HG02981 (cell line): Measurements from ENCODE around the gene PEX14.

Source experiments
- ATAC-seq: cut with Tn5 transposase; IDR thresholded peaks from one replicate; pipeline ENCODE4 v1.9.1; 2021; ENCODE audit warnings: mild to moderate bottlenecking, moderate library complexity; ENCODE audit not compliant: unreplicated experiment

Gene PEX14

DNA sequence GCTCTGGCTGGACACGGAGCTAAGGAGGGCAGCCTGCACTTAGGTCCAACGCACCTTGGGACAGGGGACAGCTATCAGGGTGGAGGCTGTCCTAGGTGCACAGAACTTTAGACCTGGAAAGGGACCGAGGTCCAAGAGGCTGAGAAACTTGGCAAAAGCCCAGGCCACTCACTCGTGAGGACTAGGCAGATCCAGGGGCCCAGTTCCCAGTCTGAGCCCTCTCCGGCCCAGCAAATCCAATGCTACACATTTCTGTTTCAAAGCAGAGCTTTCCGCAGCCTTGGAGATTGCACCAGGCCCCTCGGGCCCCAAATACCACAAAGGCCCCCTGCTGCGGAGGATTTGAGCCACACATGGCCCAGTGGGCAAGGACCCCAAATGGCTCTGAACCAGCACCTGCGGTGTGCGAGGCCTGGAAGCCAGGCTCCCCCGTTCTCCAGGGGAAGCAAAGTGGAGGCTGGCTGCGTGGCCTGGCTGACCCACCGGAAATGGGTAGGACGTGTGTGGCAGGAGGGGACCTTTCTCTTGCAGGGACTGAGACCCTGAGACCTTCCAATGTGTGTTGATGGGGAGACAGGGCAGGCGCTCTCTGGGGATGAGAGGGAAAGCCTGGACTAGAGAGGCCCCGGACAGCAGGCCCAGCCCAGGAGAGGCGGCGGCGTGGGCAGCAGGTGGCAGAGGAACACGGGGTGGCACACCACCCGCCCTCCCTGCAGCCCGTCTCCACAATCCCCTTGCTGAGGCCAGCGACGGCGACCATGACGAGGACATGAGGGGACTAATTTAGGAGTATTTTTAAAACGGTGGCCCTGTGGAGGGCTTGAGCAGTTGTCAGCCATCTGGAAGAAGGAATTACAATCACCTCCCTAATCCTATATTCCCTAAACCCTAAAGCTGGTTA, 203.0 kb downstream of the PEX14 start:
- ATAC-seq: no peak

DNA sequence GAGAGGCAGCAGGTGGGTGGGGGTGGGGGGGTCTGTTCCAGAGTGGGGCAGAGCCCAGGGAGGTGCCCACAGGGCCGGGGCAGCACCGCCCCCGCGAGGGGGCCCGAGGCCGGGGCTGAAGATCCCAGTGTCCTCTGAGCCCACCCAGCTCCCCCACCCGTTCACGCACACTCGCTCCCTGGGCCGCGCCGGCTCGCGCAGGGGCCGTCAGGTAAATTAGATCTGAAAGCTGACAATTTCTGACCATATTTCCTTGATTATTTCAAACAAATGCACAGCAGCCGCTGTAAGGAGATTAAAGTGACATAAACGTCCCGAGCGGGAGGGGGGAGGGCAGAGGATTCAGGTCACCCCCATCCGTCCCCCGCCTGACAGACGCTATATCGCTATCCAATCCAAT, 203.7 kb downstream of the PEX14 start:
- ATAC-seq: no peak

DNA sequence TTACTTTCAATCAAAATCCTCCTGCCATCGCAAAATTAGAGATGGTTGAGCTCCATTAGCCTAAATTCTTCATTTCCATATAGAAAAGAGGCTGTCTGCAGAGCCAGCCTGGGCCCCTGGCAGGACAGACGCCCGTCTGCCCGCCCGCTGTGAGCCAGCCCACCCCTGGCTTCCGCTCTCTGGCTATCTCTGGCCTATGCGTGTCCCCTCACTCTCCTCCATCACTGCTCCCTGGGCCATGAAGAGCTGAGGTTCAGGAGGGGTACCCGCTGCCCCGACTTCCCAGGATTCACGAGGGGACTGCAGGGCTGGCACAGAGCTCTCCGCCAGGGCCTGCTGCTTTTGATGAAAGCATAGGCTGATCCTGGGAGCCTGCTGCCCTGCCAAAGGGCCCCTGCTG, 204.1 kb downstream of the PEX14 start:
- no peak for ATAC-seq

DNA sequence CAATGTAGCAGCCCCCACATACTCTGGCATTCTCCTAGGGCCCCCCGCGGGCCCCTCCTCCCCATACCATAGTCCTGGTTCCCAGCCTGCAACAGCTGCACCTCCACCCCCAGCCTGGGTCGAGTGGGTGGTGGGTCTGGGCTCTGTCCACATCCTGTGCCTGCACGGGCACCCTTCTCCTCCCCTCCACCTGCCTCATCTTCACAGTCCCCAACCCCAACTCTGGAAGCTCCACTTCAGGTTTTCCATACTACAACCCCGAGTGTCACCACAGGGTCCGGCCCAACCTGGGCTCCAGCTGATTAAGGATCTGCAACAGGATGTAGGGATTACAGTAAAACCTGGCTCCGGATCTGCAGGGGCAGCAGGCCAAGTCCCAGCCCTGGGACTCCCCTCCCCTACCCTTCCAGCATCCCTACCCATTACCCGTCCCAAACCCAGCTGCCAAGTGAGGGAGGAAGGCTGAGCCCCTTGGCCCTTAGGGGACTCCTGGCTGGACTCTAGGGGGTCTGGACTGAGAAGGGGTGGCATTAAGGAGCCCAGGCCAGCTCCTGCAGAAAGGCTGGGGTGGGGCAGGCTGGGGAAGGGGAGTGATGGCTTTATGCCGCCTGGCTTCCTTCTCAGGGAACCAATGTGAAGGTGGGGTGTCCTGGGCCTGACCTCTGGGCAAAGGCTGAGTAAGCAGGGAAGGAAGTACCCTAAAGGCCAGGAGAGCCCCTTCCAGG, 204.9 kb downstream of the PEX14 start:
- ATAC-seq: no peak
